MM.1S (cell line): ENCODE results near the gene AOC1.

Source experiments
- CTCF ChIP-seq: fragments of 300-600 bp; sonication (generic); IDR thresholded peaks from 2 replicates; pipeline ENCODE4 v1.5.1; 2016; ENCODE audit warnings: antibody characterized with exemption, low read length, mixed read lengths
- EZH2 ChIP-seq: fragments of 300-600 bp; sonication (generic); optimal IDR thresholded peaks from 2 replicates; pipeline ENCODE3; 2017; ENCODE audit warnings: low read depth, mild to moderate bottlenecking, antibody characterized with exemption, low read length, mixed read lengths

- TF ChIP-seq CTCF (no peak), EZH2 (no peak)
These were observed 6.9 kb upstream of the AOC1 start for GRCh38 chr7:150845421-150845861.
